Measurements from ENCODE around the gene SPATS1.

SPATS1 gene

GRCh38 chr6:44352259-44352658, 9.8 kb downstream of the SPATS1 start:
- ChIA-PET CTCF (no interaction called here), POLR2A (interaction anchor here (1.1 kb wide), 1 partner anchor 35 kb away, joined by 7 read pairs; the partner anchor contains the start of gene CDC5L)
- no peak for TF ChIP-seq TARDBP (IDR thresholded peaks at IDR 0.05)
- no peak for DNase-seq (ENCODE audit: extremely low spot score)

- ChIA-PET POLR2A (interaction anchor here (1.1 kb wide), 1 partner anchor 34 kb away, joined by 7 read pairs; the partner anchor contains the start of gene CDC5L), CTCF (interaction anchor here (0.7 kb wide), 1 partner anchor 10 kb away, joined by 3 read pairs; no protein-coding TSS in a partner anchor)
- DNase-seq (ENCODE audit: extremely low spot score): no peak
- TF ChIP-seq ARNT (IDR thresholded peaks at IDR 0.05): no peak
- no peak for TF ChIP-seq HDGF (IDR thresholded peaks at IDR 0.05; ENCODE audit: borderline replicate concordance)
- no peak for TF ChIP-seq ZNF384 (IDR thresholded peaks at IDR 0.05)
- no peak for TF ChIP-seq FOXM1 (IDR thresholded peaks at IDR 0.05; ENCODE audit: borderline replicate concordance)
- TF ChIP-seq NFRKB (IDR thresholded peaks at IDR 0.05): no peak
- no peak for TF ChIP-seq ELF4 (IDR thresholded peaks at IDR 0.05)
- no peak for TF ChIP-seq FOXK2 (IDR thresholded peaks at IDR 0.05)
- no peak for TF ChIP-seq L3MBTL2 (conservative IDR thresholded peaks at IDR 0.05)
- no peak for TF ChIP-seq LEF1 (IDR thresholded peaks at IDR 0.05; ENCODE audit: borderline replicate concordance)
- no peak for TF ChIP-seq FOXA1 (IDR thresholded peaks at IDR 0.05)
- no peak for TF ChIP-seq SP1 (IDR thresholded peaks at IDR 0.05)
Observed at GRCh38 chr6:44353336-44353735, 10.9 kb downstream of the SPATS1 start.

- no peak for TF ChIP-seq TARDBP (IDR thresholded peaks at IDR 0.05)
- TF ChIP-seq LEF1 (IDR thresholded peaks at IDR 0.05; ENCODE audit: borderline replicate concordance): no peak
- no peak for TF ChIP-seq SUZ12 (IDR thresholded peaks at IDR 0.05)
- no peak for TF ChIP-seq FOXM1 (IDR thresholded peaks at IDR 0.05; ENCODE audit: borderline replicate concordance)
- no peak for TF ChIP-seq ZNF384 (IDR thresholded peaks at IDR 0.05)
- no peak for TF ChIP-seq SP1 (IDR thresholded peaks at IDR 0.05)
- TF ChIP-seq ELF4 (IDR thresholded peaks at IDR 0.05): no peak
- no peak for TF ChIP-seq ARNT (IDR thresholded peaks at IDR 0.05)
- no peak for TF ChIP-seq PKNOX1 (IDR thresholded peaks at IDR 0.05)
- TF ChIP-seq NFRKB (IDR thresholded peaks at IDR 0.05): no peak
- TF ChIP-seq L3MBTL2 (conservative IDR thresholded peaks at IDR 0.05): no peak
- no peak for TF ChIP-seq HDGF (IDR thresholded peaks at IDR 0.05; ENCODE audit: borderline replicate concordance)
- TF ChIP-seq BHLHE40 (IDR thresholded peaks at IDR 0.05; ENCODE audit: borderline replicate concordance): no peak
- TF ChIP-seq FOXK2 (IDR thresholded peaks at IDR 0.05): no peak
- no peak for TF ChIP-seq CTBP1 (IDR thresholded peaks at IDR 0.05; ENCODE audit: borderline replicate concordance)
- no peak for TF ChIP-seq FOXA1 (IDR thresholded peaks at IDR 0.05)
- ChIA-PET POLR2A (no interaction called here), CTCF (no interaction called here)
- no peak for DNase-seq (ENCODE audit: extremely low spot score)
Observed at GRCh38 chr6:44355640-44356039, 13.2 kb downstream of the SPATS1 start.

- DNase-seq (ENCODE audit: extremely low spot score): no peak
- CTCF ChIA-PET: no interaction called here
- no peak for TF ChIP-seq ARNT (IDR thresholded peaks at IDR 0.05)
- no peak for TF ChIP-seq L3MBTL2 (conservative IDR thresholded peaks at IDR 0.05)
- TF ChIP-seq SUZ12 (IDR thresholded peaks at IDR 0.05): no peak
- no peak for TF ChIP-seq SP1 (IDR thresholded peaks at IDR 0.05)
- TF ChIP-seq HDGF (IDR thresholded peaks at IDR 0.05; ENCODE audit: borderline replicate concordance): no peak
- no peak for TF ChIP-seq NFRKB (IDR thresholded peaks at IDR 0.05)
- TF ChIP-seq ELF4 (IDR thresholded peaks at IDR 0.05): no peak
- no peak for TF ChIP-seq ZNF384 (IDR thresholded peaks at IDR 0.05)
- TF ChIP-seq LEF1 (IDR thresholded peaks at IDR 0.05; ENCODE audit: borderline replicate concordance): no peak
- POLR2A ChIA-PET: no interaction called here
Observed at GRCh38 chr6:44356487-44356886, 14.0 kb downstream of the SPATS1 start.

- ChIA-PET POLR2A (no interaction called here), CTCF (no interaction called here)
- TF ChIP-seq HDGF (IDR thresholded peaks at IDR 0.05; ENCODE audit: borderline replicate concordance) (no peak), FOXM1 (IDR thresholded peaks at IDR 0.05; ENCODE audit: borderline replicate concordance) (no peak), LEF1 (IDR thresholded peaks at IDR 0.05; ENCODE audit: borderline replicate concordance) (no peak), FOXA1 (IDR thresholded peaks at IDR 0.05) (no peak), FOXK2 (IDR thresholded peaks at IDR 0.05) (no peak), TARDBP (IDR thresholded peaks at IDR 0.05) (no peak), PKNOX1 (IDR thresholded peaks at IDR 0.05) (no peak), CTBP1 (IDR thresholded peaks at IDR 0.05; ENCODE audit: borderline replicate concordance) (no peak), ZNF384 (IDR thresholded peaks at IDR 0.05) (no peak), ELF4 (IDR thresholded peaks at IDR 0.05) (no peak), BHLHE40 (IDR thresholded peaks at IDR 0.05; ENCODE audit: borderline replicate concordance) (no peak), SUZ12 (IDR thresholded peaks at IDR 0.05) (no peak), L3MBTL2 (conservative IDR thresholded peaks at IDR 0.05) (no peak), ARNT (IDR thresholded peaks at IDR 0.05) (no peak), SP1 (IDR thresholded peaks at IDR 0.05) (no peak)
- DNase-seq (ENCODE audit: extremely low spot score): no peak
Observed at GRCh38 chr6:44359973-44360372, 17.5 kb downstream of the SPATS1 start.

GRCh38 chr6:44361947-44362346, 19.5 kb downstream of the SPATS1 start:
- TF ChIP-seq BHLHE40 (IDR thresholded peaks at IDR 0.05; ENCODE audit: borderline replicate concordance) (no peak), NFRKB (IDR thresholded peaks at IDR 0.05) (no peak), SUZ12 (IDR thresholded peaks at IDR 0.05) (no peak), PKNOX1 (IDR thresholded peaks at IDR 0.05) (no peak), LEF1 (IDR thresholded peaks at IDR 0.05; ENCODE audit: borderline replicate concordance) (no peak), SP1 (IDR thresholded peaks at IDR 0.05) (no peak), CTBP1 (IDR thresholded peaks at IDR 0.05; ENCODE audit: borderline replicate concordance) (no peak), ELF4 (IDR thresholded peaks at IDR 0.05) (no peak), TARDBP (IDR thresholded peaks at IDR 0.05) (no peak), FOXA1 (IDR thresholded peaks at IDR 0.05) (no peak), FOXK2 (IDR thresholded peaks at IDR 0.05) (no peak), ZNF384 (IDR thresholded peaks at IDR 0.05) (no peak), FOXM1 (IDR thresholded peaks at IDR 0.05; ENCODE audit: borderline replicate concordance) (no peak), L3MBTL2 (conservative IDR thresholded peaks at IDR 0.05) (no peak), ARNT (IDR thresholded peaks at IDR 0.05) (no peak), HDGF (IDR thresholded peaks at IDR 0.05; ENCODE audit: borderline replicate concordance) (no peak)
- ChIA-PET POLR2A (interaction anchor here (1.2 kb wide), 1 partner anchor 25 kb away, joined by 5 read pairs; the partner anchor contains the start of gene CDC5L), CTCF (no interaction called here)
- DNase-seq (ENCODE audit: extremely low spot score): no peak
